Astrocyte of the spinal cord (primary cell): ENCODE results near the gene ZFPM1.

Experiments
- DNase-seq: peaks from one replicate; pipeline ENCODE4 v3.0.0; 2011; ENCODE audit warnings: low read depth, low spot score
- H3K4me3 ChIP-seq: 2 replicates; pipeline ENCODE4 v1.5.1; 2011; ENCODE audit warnings: low read depth, mild to moderate bottlenecking, low read length, moderate library complexity
- in situ Hi-C: cut with HindIII; loops from 2 replicates; pipeline ENCODE4 v1.10.0; 2017; ENCODE audit warnings: low sequenced_read_pairs
- TF ChIP-seq, protein P1 (sequence below): IDR thresholded peaks from 2 replicates; pipeline ENCODE4 v1.5.1; 2012; ENCODE audit warnings: low read depth, mild to moderate bottlenecking, low read length, inconsistent platforms

ZFPM1 gene

DNA sequence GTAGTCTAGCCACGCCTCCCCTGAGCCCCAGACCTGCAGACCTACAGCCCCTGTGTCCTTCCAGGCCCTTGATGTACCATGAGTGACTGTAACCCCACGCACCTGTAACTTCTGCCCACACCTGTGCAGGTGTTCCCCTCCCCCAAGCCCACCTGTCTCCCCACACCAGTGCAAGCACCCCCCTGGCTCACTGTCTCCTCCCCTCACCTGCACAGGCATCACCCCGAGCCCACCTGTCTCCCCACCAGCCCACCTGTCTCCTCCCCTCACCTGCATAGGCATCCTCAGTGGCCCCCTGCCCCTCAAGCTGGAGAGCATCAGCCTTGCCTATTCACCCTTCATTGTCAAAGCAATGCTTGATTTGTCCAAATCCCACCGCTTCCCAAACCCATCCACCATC is 84.8 kb downstream of the ZFPM1 start:
- no peak for DNase-seq
- in situ Hi-C loops: no loop called here
- H3K4me3 ChIP-seq: no peak overlapping the region
- TF ChIP-seq, protein P1, sequence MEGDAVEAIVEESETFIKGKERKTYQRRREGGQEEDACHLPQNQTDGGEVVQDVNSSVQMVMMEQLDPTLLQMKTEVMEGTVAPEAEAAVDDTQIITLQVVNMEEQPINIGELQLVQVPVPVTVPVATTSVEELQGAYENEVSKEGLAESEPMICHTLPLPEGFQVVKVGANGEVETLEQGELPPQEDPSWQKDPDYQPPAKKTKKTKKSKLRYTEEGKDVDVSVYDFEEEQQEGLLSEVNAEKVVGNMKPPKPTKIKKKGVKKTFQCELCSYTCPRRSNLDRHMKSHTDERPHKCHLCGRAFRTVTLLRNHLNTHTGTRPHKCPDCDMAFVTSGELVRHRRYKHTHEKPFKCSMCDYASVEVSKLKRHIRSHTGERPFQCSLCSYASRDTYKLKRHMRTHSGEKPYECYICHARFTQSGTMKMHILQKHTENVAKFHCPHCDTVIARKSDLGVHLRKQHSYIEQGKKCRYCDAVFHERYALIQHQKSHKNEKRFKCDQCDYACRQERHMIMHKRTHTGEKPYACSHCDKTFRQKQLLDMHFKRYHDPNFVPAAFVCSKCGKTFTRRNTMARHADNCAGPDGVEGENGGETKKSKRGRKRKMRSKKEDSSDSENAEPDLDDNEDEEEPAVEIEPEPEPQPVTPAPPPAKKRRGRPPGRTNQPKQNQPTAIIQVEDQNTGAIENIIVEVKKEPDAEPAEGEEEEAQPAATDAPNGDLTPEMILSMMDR: no peak

DNA sequence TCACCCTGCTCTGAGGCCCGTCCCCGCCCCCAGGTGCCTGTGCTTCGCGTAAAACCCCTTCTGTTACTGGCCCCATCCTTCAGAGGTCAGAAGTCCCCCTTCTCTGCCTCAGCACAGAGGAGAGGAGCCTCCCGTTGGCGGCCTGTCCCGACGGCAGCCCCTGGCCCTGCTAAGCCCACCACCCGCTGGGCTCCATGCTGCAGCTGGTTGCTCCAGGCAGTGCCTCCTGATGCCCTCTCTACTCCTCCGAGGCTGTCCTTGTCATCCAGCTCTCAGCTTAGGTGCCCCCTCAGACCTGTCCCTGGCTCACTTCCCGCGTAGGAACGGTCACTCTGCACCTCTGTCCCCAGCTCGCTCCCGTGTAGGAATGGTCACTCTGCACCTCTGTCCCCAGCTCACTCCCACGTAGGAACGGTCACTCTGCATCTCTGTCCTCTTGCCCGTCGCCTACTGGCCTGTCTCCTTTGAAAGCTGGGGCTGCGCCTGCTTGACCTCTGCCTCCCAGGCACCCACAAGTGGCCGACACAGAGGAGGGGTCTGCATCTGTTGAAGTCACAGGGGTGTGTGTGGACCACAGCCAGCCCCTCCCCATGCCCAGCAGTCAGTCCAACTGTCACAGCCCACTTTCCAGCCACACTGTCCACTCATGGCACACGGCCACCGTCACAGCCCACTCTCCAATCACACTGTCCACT is 85.4 kb downstream of the ZFPM1 start:
- in situ Hi-C loops: no loop called here
- TF ChIP-seq, protein P1: no peak
- no peak overlapping the region for H3K4me3 ChIP-seq
- no peak for DNase-seq

DNA sequence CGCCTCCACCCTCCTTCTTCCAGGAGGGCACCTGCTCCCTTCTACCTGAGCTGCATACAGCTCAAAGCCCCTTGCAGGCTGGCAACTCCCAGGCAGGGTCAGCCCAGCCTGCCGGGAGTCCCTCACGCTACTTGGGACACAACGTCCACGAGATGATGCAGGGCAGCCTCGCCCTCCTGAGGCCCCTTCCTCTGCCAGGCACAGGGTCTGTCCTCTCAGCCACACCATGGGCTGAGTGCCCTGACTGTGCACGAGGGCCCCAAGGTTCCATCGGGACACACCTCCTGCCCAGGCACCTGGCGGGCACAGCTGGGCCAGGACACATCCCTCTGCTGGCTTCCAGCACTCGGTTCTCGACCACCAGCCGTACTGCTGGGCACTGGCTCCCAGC is 86.2 kb downstream of the ZFPM1 start:
- no peak for DNase-seq
- TF ChIP-seq, protein P1: no peak
- in situ Hi-C loops: no loop called here
- H3K4me3 ChIP-seq: no peak overlapping the region

DNA sequence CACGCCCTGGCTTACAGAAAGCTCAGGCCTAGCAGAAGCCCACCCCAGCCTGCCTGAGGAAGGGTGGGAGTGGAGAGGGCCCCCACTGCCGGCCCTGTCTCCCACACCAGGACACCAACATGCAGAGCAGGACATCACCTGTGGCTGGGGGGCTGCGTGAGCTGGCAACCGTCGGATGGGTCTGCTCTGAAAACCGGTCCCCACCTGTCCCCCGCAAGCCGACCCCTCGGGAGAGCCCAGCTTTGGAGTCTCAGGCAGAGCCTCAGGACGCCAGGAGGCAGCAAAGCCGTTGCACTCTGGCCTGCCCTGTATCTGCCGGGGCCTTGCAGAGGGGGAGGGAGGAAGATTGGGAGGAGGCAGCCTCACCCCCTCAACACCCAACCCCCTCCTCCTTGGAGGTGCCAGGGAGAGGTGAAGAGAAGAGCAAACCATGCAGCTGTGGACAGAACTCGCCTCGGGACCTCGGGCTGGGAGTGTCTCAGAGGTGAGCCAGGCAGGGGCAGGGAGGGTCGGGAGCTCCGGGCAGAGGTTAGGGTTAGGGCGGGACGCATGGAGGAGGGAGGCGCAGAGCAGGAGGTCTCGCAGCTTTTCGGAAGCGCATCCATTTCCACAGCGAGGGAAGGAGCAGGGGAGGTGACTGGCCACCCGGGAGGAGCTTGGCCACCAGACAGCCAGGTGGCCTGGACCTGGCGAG is 86.7 kb downstream of the ZFPM1 start:
- H3K4me3 ChIP-seq: no peak overlapping the region
- TF ChIP-seq, protein P1: no peak
- DNase-seq: no peak
- in situ Hi-C loops: no loop called here

DNA sequence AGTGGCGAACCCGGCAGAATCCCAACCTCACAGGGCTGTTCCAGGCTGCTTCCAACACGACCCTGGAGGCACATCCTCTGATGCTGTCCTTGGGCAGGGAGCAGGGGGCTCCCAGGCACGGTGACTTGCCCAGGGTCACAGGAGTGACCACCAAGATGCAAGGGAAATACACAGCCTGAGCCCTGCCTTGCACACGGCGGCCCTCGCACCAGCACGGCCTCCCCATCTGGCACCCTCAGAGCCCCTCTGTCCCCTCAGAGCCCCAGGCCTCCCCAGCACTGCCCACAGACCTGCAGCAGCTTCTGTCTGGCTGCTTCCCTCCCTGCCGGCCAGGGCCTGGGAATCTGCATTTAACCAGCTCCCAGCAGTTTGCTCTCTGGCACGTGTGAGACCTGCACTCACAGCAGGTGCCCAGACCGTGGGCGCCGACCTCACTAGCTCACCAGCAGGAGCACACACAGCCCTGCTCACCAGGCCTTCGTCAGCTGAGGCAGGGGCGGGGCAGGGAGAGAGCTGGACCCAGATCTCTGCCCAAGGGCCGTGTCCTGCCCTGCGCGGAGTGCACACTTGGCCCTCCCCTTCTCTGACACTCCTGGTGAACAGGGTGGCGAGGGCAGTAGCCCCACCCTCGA is 87.4 kb downstream of the ZFPM1 start:
- TF ChIP-seq, protein P1: no peak
- in situ Hi-C loops: no loop called here
- DNase-seq: no peak
- no peak overlapping the region for H3K4me3 ChIP-seq

DNA sequence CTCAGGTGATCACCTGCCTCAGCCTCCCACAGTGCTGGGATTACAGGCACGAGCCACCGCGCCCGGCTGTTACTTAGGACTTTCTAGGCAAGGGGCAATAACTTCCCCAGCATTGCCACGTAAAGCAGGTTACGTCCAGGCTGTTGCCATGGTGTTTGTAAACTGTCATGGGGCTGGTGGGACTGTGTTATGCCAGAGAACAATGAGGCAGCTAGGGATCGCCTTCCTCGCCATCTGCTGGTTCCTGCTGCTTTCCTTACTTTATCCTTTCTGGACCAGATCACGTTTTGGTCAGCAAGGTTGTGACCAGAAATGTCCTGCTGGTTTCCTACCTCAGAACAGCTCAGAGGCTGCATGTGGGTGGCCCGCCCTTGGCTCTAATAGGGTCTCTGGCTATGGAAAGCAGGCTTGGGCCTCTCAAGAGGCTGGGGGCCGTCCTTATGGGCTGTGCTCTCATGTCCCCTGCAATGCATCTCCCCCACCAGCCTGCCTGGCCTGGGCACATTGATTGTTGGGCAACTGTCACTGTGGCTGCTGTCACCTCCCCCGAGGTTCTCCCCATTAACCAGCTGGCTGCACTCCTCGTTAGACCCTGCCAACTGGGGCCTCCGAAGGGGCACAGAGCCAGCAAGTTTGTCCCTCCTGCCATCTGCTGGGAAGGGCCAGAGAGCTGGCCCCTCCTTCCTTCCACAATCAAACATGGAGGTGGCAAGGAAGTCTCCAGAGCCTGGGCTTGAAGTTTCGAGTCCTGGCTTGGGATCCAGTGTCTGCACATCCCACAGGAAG is 88.9 kb downstream of the ZFPM1 start:
- DNase-seq: no peak
- TF ChIP-seq, protein P1: no peak
- in situ Hi-C loops: no loop called here
- no peak overlapping the region for H3K4me3 ChIP-seq
